H1 (cell line): ENCODE results near the gene SH2B3. TPM values are rescaled to one million over a fixed set of nuclear protein-coding genes. Genes with fewer than 3 reads are reported as not detected.

Experiments used
- BCL11A ChIP-seq, 2 experiments: IDR thresholded peaks; one replicate each; pipeline ENCODE4 v1.6.1; 2011; ENCODE audit warnings: low read depth in 2 of 2, low read length in 2 of 2, mild to moderate bottlenecking in 2 of 2
- EZH2 ChIP-seq: fragments of 200-600 bp; sonication (generic); IDR thresholded peaks from 2 replicates; pipeline ENCODE4 v1.7.1; 2012; ENCODE audit warnings: low read depth, mild to moderate bottlenecking, moderate library complexity, low read length, inconsistent platforms; ENCODE audit not compliant: severe bottlenecking
- JUN ChIP-seq: IDR thresholded peaks from 2 replicates; pipeline ENCODE4 v1.6.1; 2011; ENCODE audit warnings: low read depth, mild to moderate bottlenecking, improper control_type of control experiment, low read length
- KDM1A ChIP-seq: fragments of 200-600, 300-600 bp; sonication (generic); IDR thresholded peaks from 2 replicates; pipeline ENCODE4 v1.7.1; 2016; ENCODE audit warnings: mild to moderate bottlenecking, low read length, borderline replicate concordance
- SIX5 ChIP-seq: IDR thresholded peaks from 2 replicates; pipeline ENCODE4 v1.6.1; 2011; ENCODE audit warnings: mild to moderate bottlenecking, low read depth, low read length
- SP2 ChIP-seq: IDR thresholded peaks from 2 replicates; pipeline ENCODE4 v1.6.1; 2012; ENCODE audit warnings: mild to moderate bottlenecking, low read length, inconsistent platforms
- TCF12 ChIP-seq: IDR thresholded peaks from 2 replicates; pipeline ENCODE4 v1.6.1; 2011; ENCODE audit warnings: low read depth, mild to moderate bottlenecking, low read length
- TEAD4 ChIP-seq: IDR thresholded peaks from 2 replicates; pipeline ENCODE4 v1.6.1; 2012; ENCODE audit warnings: low read depth, low read length, inconsistent platforms, mixed read lengths
- polyA plus RNA-seq, 7 experiments: library from polyadenylated mRNA; depleted of rRNA in 3 of 7; stranded (reverse) in 5 of 7; unstranded in 2 of 7; fragments of >200 nt in 5 of 7; fragments of 200-250 nt in 2 of 7; gene quantifications; 1 replicate in 5 of 7; 2 replicates in 1 of 7; 4 replicates in 1 of 7; pipeline versions ENCODE4 v1.2.1 to v1.2.3, GENCODE V29; 2011 to 2013; ENCODE audit warnings: missing spikeins in 2 of 7, mixed read lengths in 2 of 7
- total RNA-seq: library from RNA; stranded (reverse); fragmentation: NEBNext Ultra II Directional; extraction: Animal tissue kit (Norgen Biotek cat#: 25700); gene quantifications from 2 replicates; pipeline ENCODE4 v1.2.1, GENCODE V29; 2021

Gene SH2B3
- total and polyA plus RNA-seq, 2 of the 8 experiments (the other 6 are each of a cell fraction or from before 2014, with no cell fraction given): 20.8 to 34.1 TPM

DNA sequence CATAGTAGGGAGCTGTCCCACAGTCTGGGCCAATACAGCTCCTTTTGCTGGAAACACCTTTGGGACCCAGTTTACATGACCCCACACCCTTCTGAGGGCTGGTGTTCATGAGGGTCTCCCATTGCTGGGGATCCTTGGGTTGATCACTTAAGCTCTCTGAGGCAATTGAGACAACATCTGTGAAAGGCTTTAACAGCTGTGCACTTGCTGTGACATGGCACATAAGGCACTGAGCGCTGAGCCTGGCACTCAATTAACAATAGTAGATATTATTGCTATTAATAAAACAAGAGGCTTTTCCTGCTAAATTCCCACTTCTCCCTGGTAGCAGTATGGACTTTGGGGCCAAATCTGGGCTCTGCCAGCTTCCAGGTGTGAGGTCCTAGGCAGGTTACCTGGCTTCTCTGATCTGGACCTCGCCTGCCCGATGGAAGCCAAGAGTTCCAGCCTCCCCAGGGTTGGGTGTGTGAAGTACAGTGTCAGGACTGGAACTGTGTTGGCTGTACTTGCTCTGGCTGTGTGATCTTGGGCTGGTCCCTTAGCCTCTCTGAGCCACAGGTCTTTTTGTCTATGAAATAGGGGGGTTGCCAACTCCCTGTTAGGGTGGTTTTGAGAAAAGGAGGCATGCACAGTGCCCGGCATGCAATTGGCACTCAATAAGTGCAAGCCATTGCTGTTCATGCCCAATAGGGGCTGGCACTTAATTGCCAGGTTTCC, 3.1 kb downstream of the SH2B3 start (continued):
- TF ChIP-seq TCF12 (no peak), KDM1A (no peak), EZH2 (no peak), SIX5 (no peak), SP2 (no peak), BCL11A (IDR thresholded peaks at IDR 0.05; ENCODE audit: low read depth in 2 of 2, low read length in 2 of 2) (no peak), TEAD4 (no peak), JUN (no peak)
